WTC11 (cell line): ENCODE results near the gene ENTPD8.

Experiments
- TEAD1 ChIP-seq: sonication (generic); formaldehyde crosslinking; IDR thresholded peaks from 2 replicates; pipeline ENCODE4 v1.8.0; 2022; ENCODE audit warnings: mild to moderate bottlenecking, missing genetic modification reagents
- TF ChIP-seq, protein P1 (sequence below): sonication (generic); formaldehyde crosslinking; IDR thresholded peaks from 2 replicates; pipeline ENCODE4 v1.8.0; 2022; ENCODE audit warnings: mild to moderate bottlenecking, missing genetic modification reagents

DNA sequence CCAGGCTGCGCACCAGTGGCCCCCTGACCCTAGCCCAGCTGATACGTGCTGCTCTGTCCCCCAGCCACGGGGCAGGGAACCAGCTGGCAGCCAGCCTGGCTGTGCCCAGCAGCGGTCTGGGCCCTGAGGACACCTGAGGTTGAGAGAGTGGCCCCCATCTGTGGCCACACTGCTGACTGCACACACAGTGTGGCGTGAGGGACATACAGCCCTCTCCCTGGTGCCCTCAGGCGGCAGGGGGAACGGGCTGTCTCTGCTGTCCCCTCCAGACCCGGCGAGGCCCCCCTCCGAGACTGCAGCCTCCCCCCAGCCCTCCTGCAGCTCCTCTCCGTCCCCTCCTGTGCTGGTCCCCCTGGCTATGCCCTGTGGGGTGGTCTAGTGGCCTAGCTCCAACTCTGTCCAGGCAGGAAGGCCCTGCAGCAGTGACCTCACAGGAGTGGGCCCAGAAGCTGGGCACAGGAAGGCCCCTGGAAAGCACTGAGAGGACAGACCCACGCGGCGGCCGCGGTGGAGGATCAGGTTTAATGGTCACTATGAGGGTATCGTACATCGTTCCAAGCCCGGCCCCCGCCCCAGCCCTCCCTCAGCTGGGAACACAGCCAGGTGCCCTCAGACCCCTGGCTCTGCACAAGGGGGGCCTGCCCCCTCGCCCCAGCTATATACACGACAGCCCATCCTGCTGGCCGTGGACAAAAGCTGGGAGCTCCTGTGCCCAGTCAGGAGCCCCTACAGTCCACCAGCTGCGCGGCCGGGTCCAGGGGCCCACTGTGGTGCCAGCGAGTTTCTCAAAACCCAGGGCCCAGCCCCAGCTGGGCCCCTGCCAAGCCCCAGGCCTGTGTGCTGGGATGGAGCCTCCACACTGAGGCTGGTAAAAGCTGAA is 6.8 kb upstream of the ENTPD8 start:
- TF ChIP-seq TEAD1 (CRISPR knock-in tag) = no peak
- TF ChIP-seq, protein P1, sequence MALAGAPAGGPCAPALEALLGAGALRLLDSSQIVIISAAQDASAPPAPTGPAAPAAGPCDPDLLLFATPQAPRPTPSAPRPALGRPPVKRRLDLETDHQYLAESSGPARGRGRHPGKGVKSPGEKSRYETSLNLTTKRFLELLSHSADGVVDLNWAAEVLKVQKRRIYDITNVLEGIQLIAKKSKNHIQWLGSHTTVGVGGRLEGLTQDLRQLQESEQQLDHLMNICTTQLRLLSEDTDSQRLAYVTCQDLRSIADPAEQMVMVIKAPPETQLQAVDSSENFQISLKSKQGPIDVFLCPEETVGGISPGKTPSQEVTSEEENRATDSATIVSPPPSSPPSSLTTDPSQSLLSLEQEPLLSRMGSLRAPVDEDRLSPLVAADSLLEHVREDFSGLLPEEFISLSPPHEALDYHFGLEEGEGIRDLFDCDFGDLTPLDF (CRISPR knock-in tag) = no peak
